Lower leg skin (tissue), 3 donors: ENCODE results near the gene BICC1.

Experiments used
- POLR2A ChIP-seq, 2 donors: fragments of 450-650 bp; IDR thresholded peaks; one replicate each; pipeline ENCODE4 v1.6.1; 2016 to 2017; ENCODE audit warnings: antibody characterized with exemption in 2 of 2, mild to moderate bottlenecking in 1 of 2, moderate library complexity in 1 of 2
- TF ChIP-seq, protein P1 (sequence below), 3 donors: fragments of 450-650 bp; IDR thresholded peaks; one replicate each; pipeline ENCODE4 v1.5.1; 2016; ENCODE audit warnings: antibody characterized with exemption in 3 of 3, mild to moderate bottlenecking in 3 of 3, moderate library complexity in 2 of 3

DNA sequence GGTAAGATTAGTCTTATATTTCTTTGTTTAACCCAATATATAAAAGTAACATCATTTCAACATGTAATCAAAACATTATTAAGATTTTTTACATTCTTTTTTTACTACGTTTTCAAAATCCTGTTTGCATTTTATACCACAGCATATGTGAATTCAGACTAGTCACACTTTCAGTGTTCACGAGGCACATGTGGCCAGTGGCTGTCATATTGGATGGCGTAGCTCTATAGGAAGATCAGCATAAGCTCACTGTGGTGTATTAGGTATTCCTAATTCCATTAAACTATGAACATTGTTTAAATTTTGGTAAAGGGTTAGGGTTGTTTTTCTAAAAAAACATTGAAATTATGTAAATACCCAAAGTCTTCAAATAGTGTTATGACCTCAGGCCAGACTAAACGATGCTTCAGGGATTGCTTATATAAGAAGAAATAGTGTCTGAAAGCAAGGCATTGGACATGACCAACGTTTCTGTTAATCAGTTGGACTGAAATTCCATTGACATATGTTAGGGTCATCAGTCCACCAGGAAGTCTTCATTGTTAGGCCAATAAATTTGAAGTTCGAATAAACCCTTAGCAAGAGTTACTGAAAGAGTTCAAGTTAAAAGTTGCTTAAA, 97.0 kb downstream of the BICC1 start:
- TF ChIP-seq, protein P1, sequence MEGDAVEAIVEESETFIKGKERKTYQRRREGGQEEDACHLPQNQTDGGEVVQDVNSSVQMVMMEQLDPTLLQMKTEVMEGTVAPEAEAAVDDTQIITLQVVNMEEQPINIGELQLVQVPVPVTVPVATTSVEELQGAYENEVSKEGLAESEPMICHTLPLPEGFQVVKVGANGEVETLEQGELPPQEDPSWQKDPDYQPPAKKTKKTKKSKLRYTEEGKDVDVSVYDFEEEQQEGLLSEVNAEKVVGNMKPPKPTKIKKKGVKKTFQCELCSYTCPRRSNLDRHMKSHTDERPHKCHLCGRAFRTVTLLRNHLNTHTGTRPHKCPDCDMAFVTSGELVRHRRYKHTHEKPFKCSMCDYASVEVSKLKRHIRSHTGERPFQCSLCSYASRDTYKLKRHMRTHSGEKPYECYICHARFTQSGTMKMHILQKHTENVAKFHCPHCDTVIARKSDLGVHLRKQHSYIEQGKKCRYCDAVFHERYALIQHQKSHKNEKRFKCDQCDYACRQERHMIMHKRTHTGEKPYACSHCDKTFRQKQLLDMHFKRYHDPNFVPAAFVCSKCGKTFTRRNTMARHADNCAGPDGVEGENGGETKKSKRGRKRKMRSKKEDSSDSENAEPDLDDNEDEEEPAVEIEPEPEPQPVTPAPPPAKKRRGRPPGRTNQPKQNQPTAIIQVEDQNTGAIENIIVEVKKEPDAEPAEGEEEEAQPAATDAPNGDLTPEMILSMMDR (IDR thresholded peaks at IDR 0.05) = no peak
- TF ChIP-seq POLR2A (IDR thresholded peaks at IDR 0.05) = no peak
